ENCODE measurements around the gene SHROOM3.

The SHROOM3 gene

GRCh38 chr4:76822303-76822702 lies 387.3 kb downstream of the SHROOM3 start:
- DNase-seq (ENCODE audit: low spot score), result no peak

- DNase-seq (ENCODE audit: low spot score), result no peak
Measured at GRCh38 chr4:76823495-76823894, 388.5 kb downstream of the SHROOM3 start.

GRCh38 chr4:76830612-76830963 lies 395.6 kb downstream of the SHROOM3 start:
- no peak for DNase-seq (ENCODE audit: low spot score)

- DNase-seq (ENCODE audit: low spot score), result no peak
Measured at GRCh38 chr4:76830964-76831703, 396.1 kb downstream of the SHROOM3 start.

- DNase-seq (ENCODE audit: low spot score), result no peak
Measured at GRCh38 chr4:76831711-76832373, 396.8 kb downstream of the SHROOM3 start.

Measured in ecto neural progenitor cell (in vitro differentiated cells).